Mammary epithelial cell (primary cell): ENCODE measurements around the gene USP17L5.
"Not testable (repeated sequence)": the region's sequence is repeated elsewhere in the genome, so short reads cannot be mapped to it uniquely, and the experiment has no call there.

ENCODE experiments used
- CTCF ChIP-seq, 2 donors: IDR thresholded peaks in 1 of 2; conservative IDR thresholded peaks in 1 of 2; 2 replicates each; pipeline ENCODE4 v1.5.1; 2011 to 2012; ENCODE audit warnings: inconsistent platforms in 2 of 2, low read length in 2 of 2, mild to moderate bottlenecking in 2 of 2, control low read depth in 1 of 2, low read depth in 1 of 2; ENCODE audit not compliant: insufficient read depth in 1 of 2; ENCODE audit errors: extremely low read depth in 1 of 2
- EZH2 ChIP-seq: IDR thresholded peaks from 2 replicates; pipeline ENCODE4 v1.6.1; 2012; ENCODE audit warnings: low read length, inconsistent platforms, borderline replicate concordance

GRCh38 chr4:9329611-9330010 lies 9.6 kb upstream of the USP17L5 start, which contains the start of gene USP17L25:
- not testable (repeated sequence) for TF ChIP-seq EZH2; CTCF (conservative IDR thresholded peaks at IDR 0.05 in 1 of 2, IDR thresholded peaks at IDR 0.05 in 1 of 2; ENCODE audit: extremely low read depth in 1 of 2, insufficient read depth in 1 of 2, low read depth in 1 of 2, low read length in 2 of 2)
